ENCODE results near the gene PATL2. TPM values are rescaled to one million over a fixed set of nuclear protein-coding genes. Genes with fewer than 3 reads are reported as not detected.
"Not testable (repeated sequence)": the region's sequence is repeated elsewhere in the genome, so short reads cannot be mapped to it uniquely, and the experiment has no call there.

PATL2 gene
- not detected in 2 replicates for total RNA-seq (2014; rRNA removed; shearing (Covaris generic))

- in situ Hi-C loops (cut with HindIII; ENCODE audit: low sequenced_read_pairs): no loop called here
- DNase-seq (ENCODE audit: low spot score): peak; percentile 98
Measured at GRCh38 chr15:44711096-44711742, at the start of gene PATL2, which contains the start of gene B2M. Gene PATL2, minus strand, starts transcription at chr15:44711323. Its CDS starts 34,833 bp downstream, at chr15:44676490. Gene B2M, plus strand, starts transcription at chr15:44711517. Its CDS starts 30 bp downstream, at chr15:44711547.

GRCh38 chr15:44753345-44753744, 42.2 kb upstream of the PATL2 start:
- DNase-seq (ENCODE audit: low spot score): no peak
- in situ Hi-C loops (cut with HindIII; ENCODE audit: low sequenced_read_pairs): no loop called here

- in situ Hi-C loops (cut with HindIII; ENCODE audit: low sequenced_read_pairs); DNase-seq (ENCODE audit: low spot score): not testable (repeated sequence)
Measured at GRCh38 chr15:44743454-44743853, 32.3 kb upstream of the PATL2 start.

GRCh38 chr15:44739222-44739847, 28.2 kb upstream of the PATL2 start:
- in situ Hi-C loops (cut with HindIII; ENCODE audit: low sequenced_read_pairs); DNase-seq (ENCODE audit: low spot score): not testable (repeated sequence)

GRCh38 chr15:44738340-44738984, 27.3 kb upstream of the PATL2 start:
- peak; percentile 45 for DNase-seq (ENCODE audit: low spot score)
- in situ Hi-C loops (cut with HindIII; ENCODE audit: low sequenced_read_pairs): no loop called here

- no peak for DNase-seq (ENCODE audit: low spot score)
- in situ Hi-C loops (cut with HindIII; ENCODE audit: low sequenced_read_pairs): no loop called here
Measured at GRCh38 chr15:44736181-44736765, 25.1 kb upstream of the PATL2 start, which contains the start of gene TRIM69. Gene TRIM69, plus strand, starts transcription at chr15:44736528. Its CDS starts 177 bp downstream, at chr15:44736705.

- in situ Hi-C loops (cut with HindIII; ENCODE audit: low sequenced_read_pairs): no loop called here
- no peak for DNase-seq (ENCODE audit: low spot score)
Measured at GRCh38 chr15:44735482-44736180, 24.5 kb upstream of the PATL2 start.

- no peak for DNase-seq (ENCODE audit: low spot score)
- in situ Hi-C loops (cut with HindIII; ENCODE audit: low sequenced_read_pairs): no loop called here
Measured at GRCh38 chr15:44734839-44735481, 23.8 kb upstream of the PATL2 start.

- peak; percentile 34 for DNase-seq (ENCODE audit: low spot score)
- in situ Hi-C loops (cut with HindIII; ENCODE audit: low sequenced_read_pairs): no loop called here
Measured at GRCh38 chr15:44729408-44730127, 18.4 kb upstream of the PATL2 start.

- peak; percentile 99 for DNase-seq (ENCODE audit: low spot score)
- in situ Hi-C loops (cut with HindIII; ENCODE audit: low sequenced_read_pairs): no loop called here
Measured at GRCh38 chr15:44728576-44729407, 17.7 kb upstream of the PATL2 start.

- in situ Hi-C loops (cut with HindIII; ENCODE audit: low sequenced_read_pairs): not testable (repeated sequence)
Measured at GRCh38 chr15:44728232-44728575, 17.1 kb upstream of the PATL2 start.

GRCh38 chr15:44727485-44728231, 16.5 kb upstream of the PATL2 start:
- in situ Hi-C loops (cut with HindIII; ENCODE audit: low sequenced_read_pairs): no loop called here

More at GRCh38 chr15:44728232-44728575, 17.1 kb upstream of the PATL2 start:
- DNase-seq (ENCODE audit: low spot score): not testable (repeated sequence)

GRCh38 chr15:44726568-44727484, 15.7 kb upstream of the PATL2 start:
- DNase-seq (ENCODE audit: low spot score): no peak

More at GRCh38 chr15:44727485-44728231, 16.5 kb upstream of the PATL2 start:
- DNase-seq (ENCODE audit: low spot score): no peak

GRCh38 chr15:44726136-44726535, 15.0 kb upstream of the PATL2 start:
- in situ Hi-C loops (cut with HindIII; ENCODE audit: low sequenced_read_pairs): no loop called here

More at GRCh38 chr15:44726568-44727484, 15.7 kb upstream of the PATL2 start:
- in situ Hi-C loops (cut with HindIII; ENCODE audit: low sequenced_read_pairs): no loop called here

GRCh38 chr15:44722011-44722410, 10.9 kb upstream of the PATL2 start:
- in situ Hi-C loops (cut with HindIII; ENCODE audit: low sequenced_read_pairs): no loop called here
- no peak for DNase-seq (ENCODE audit: low spot score)

More at GRCh38 chr15:44726136-44726535, 15.0 kb upstream of the PATL2 start:
- DNase-seq (ENCODE audit: low spot score): no peak

Data from G401 (cell line).